CD4-positive, CD25-positive, alpha-beta regulatory T cell (primary cell): ENCODE measurements around the gene SLC16A5. TPM values are rescaled to one million over a fixed set of nuclear protein-coding genes. Genes with fewer than 3 reads are reported as not detected.

Experiments used
- ATAC-seq, 2 donors: fragments of 150-1000 bp; cut with Tn5 transposase; one replicate each; pipeline ENCODE4 v1.10.0; 2021; ENCODE audit warnings: low read depth in 2 of 2, moderate number of reproducible peaks in 2 of 2, moderate library complexity in 1 of 2
- DNase-seq, 3 donors: peaks; one replicate each; pipeline versions ENCODE4 v3.0.0 to v3.0.0-alpha.2; 2012 to 2022; ENCODE audit warnings: mixed read lengths in 1 of 3
- H3K27ac ChIP-seq: one replicate; pipeline ENCODE4 v1.7.0; 2013; ENCODE audit warnings: mild to moderate bottlenecking, low read length; ENCODE audit not compliant: insufficient read depth, poor library complexity, severe bottlenecking
- H3K27me3 ChIP-seq: one replicate; pipeline ENCODE4 v1.7.0; 2013; ENCODE audit warnings: low read length; ENCODE audit not compliant: control insufficient read depth, insufficient read depth
- H3K36me3 ChIP-seq: one replicate; pipeline ENCODE4 v1.7.0; 2013; ENCODE audit warnings: mild to moderate bottlenecking, low read length, moderate library complexity; ENCODE audit not compliant: control insufficient read depth, insufficient read depth
- H3K4me1 ChIP-seq: 2 replicates; pipeline ENCODE4 v1.7.0; 2013; ENCODE audit warnings: mild to moderate bottlenecking, low read length; ENCODE audit not compliant: insufficient read depth, control insufficient read depth, poor library complexity, severe bottlenecking
- H3K4me3 ChIP-seq: one replicate; pipeline ENCODE4 v1.7.0; 2013; ENCODE audit warnings: low read depth, mild to moderate bottlenecking, low read length, moderate library complexity
- H3K9me3 ChIP-seq, 2 experiments: 1 replicate in 1 of 2; 2 replicates in 1 of 2; pipeline ENCODE4 v1.7.0; 2013; ENCODE audit warnings: low read length in 2 of 2, mild to moderate bottlenecking in 1 of 2, moderate library complexity in 1 of 2; ENCODE audit not compliant: control insufficient read depth in 2 of 2
- H3K27ac Mint-ChIP-seq, 3 donors: one replicate each; pipeline ENCODE4 v1.8.0; 2020 to 2022; ENCODE audit warnings: mild to moderate bottlenecking in 3 of 3, mixed read lengths in 3 of 3, moderate library complexity in 2 of 3
- H3K27me3 Mint-ChIP-seq: one replicate; pipeline ENCODE4 v1.8.0; 2022; ENCODE audit warnings: mild to moderate bottlenecking, mixed read lengths
- H3K36me3 Mint-ChIP-seq: one replicate; pipeline ENCODE4 v1.8.0; 2020; ENCODE audit warnings: mixed read lengths
- H3K4me1 Mint-ChIP-seq, 4 donors: one replicate each; pipeline ENCODE4 v1.8.0; 2020 to 2022; ENCODE audit warnings: mixed read lengths in 4 of 4, mild to moderate bottlenecking in 1 of 4
- H3K4me3 Mint-ChIP-seq, 4 donors: one replicate each; pipeline ENCODE4 v1.8.0; 2020 to 2022; ENCODE audit warnings: mild to moderate bottlenecking in 4 of 4, mixed read lengths in 4 of 4, moderate library complexity in 3 of 4
- H3K9me3 Mint-ChIP-seq, 7 donors: one replicate each; pipeline ENCODE4 v1.8.0; 2020 to 2022; ENCODE audit warnings: mixed read lengths in 7 of 7, mild to moderate bottlenecking in 3 of 7, moderate library complexity in 2 of 7
- polyA plus RNA-seq, 4 donors: library from polyadenylated mRNA; unstranded; fragments of 300-500 nt; fragmentation: Illumina TruSeq; gene quantifications; one replicate each; pipeline ENCODE4 v1.2.3, GENCODE V29; 2021
- total RNA-seq: library from RNA; stranded (reverse); gene quantifications from one replicate; pipeline ENCODE4 v1.2.3, GENCODE V29; 2022

Gene SLC16A5
- total and polyA plus RNA-seq, 5 donors from 2014 or later = 1.3 to 9.3 (median 2.2) TPM

GRCh38 chr17:75144816-75145512 is 57.2 kb downstream of the SLC16A5 start:
- ATAC-seq (no peak), DNase-seq (no peak)
- Mint-ChIP-seq H3K27ac (no peak overlapping the region), H3K4me3 (no peak overlapping the region), H3K36me3 (peaks cover 19% of the 10 kb centered on the region), H3K9me3 (no peaks in the 10 kb centered on the region), H3K27me3 (no peaks in the 10 kb centered on the region), H3K4me1 (peaks cover 9 to 38% (median 24%) of the 10 kb centered on the region in 4 donors)
- Histone ChIP-seq H3K4me3 (no peak overlapping the region), H3K36me3 (peaks cover 49% of the 10 kb centered on the region), H3K27ac (no peak overlapping the region), H3K27me3 (no peaks in the 10 kb centered on the region), H3K4me1 (peaks cover 12% of the 10 kb centered on the region), H3K9me3 (no peaks in the 10 kb centered on the region)

DNA sequence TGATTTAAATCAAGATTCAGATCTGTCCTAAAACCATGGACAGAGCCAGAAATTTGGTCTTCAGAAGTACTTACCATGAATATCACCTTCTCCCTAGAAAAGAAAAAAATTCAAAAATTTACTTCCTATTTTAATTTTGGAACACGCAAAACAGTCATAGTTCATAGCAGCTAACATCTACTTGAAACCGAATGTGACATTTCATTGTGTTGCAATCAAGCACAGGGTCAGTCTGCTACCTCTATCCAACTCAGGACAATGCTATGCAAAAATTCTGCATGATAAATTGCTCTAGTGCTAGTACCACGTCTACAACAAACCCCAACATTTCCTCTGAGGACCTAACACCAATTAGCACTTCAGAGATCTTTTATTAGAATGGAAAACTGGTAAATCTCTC is 58.8 kb downstream of the SLC16A5 start:
- DNase-seq (no peak), ATAC-seq (no peak)
- peak overlapping the region in 2 of 3 donors; percentile 29 to 32 for H3K27ac Mint-ChIP-seq
- H3K4me3 Mint-ChIP-seq = no peak overlapping the region
- peaks cover 19% of the 10 kb centered on the region for H3K36me3 Mint-ChIP-seq
- Histone ChIP-seq H3K36me3 (peaks cover 49% of the 10 kb centered on the region), H3K27ac (no peak overlapping the region), H3K4me3 (no peak overlapping the region), H3K9me3 (no peaks in the 10 kb centered on the region), H3K4me1 (peaks cover 2% of the 10 kb centered on the region), H3K27me3 (no peaks in the 10 kb centered on the region)
- no peaks in the 10 kb centered on the region for H3K27me3 Mint-ChIP-seq
- H3K9me3 Mint-ChIP-seq = no peaks in the 10 kb centered on the region
- H3K4me1 Mint-ChIP-seq = peaks cover 5 to 27% (median 14%) of the 10 kb centered on the region in 4 donors

GRCh38 chr17:75147878-75148546 is 60.3 kb downstream of the SLC16A5 start:
- Mint-ChIP-seq H3K27me3 (no peaks in the 10 kb centered on the region), H3K9me3 (no peaks in the 10 kb centered on the region), H3K36me3 (peaks cover 19% of the 10 kb centered on the region), H3K4me3 (peak overlapping the region in 1 of 4 donors; percentile 66), H3K27ac (peak overlapping the region; percentile 29 to 51 (median 38)), H3K4me1 (peaks cover 17 to 41% (median 24%) of the 10 kb centered on the region in 4 donors)
- H3K4me1 ChIP-seq = peaks cover 12% of the 10 kb centered on the region
- H3K27ac ChIP-seq = no peak overlapping the region
- no peaks in the 10 kb centered on the region for H3K9me3 ChIP-seq
- ATAC-seq = no peak
- no peaks in the 10 kb centered on the region for H3K27me3 ChIP-seq
- peaks cover 46% of the 10 kb centered on the region for H3K36me3 ChIP-seq
- no peak for DNase-seq
- no peak overlapping the region for H3K4me3 ChIP-seq

DNA sequence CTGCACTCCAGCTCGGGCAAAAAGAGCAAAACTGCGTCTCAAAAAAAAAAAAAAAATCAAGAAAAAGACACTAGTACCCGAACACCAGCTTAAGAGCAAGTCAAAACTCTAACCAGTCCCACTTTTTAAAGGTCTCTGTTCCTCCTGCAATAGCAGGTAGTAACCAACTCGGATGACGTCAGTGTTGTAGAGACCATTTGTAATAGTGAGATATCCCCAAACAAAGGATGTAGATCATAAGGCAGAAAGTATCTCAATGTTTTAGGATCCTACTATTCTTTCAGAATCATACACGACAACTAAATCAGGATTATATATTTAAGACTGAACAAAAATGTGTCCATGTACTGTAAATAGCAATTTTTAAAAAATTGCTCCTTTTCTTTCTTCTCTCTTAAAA is 64.2 kb downstream of the SLC16A5 start:
- DNase-seq = no peak
- Histone ChIP-seq H3K27ac (no peak overlapping the region), H3K4me1 (peaks cover 31% of the 10 kb centered on the region), H3K9me3 (no peaks in the 10 kb centered on the region), H3K36me3 (peaks cover 14% of the 10 kb centered on the region), H3K27me3 (no peaks in the 10 kb centered on the region), H3K4me3 (peak overlapping the region; percentile 94)
- peak overlapping the region in 2 of 3 donors; percentile 70 to 89 for H3K27ac Mint-ChIP-seq
- H3K4me3 Mint-ChIP-seq = peak overlapping the region; percentile 87 to 94 (median 92)
- no peak for ATAC-seq
- no peaks in the 10 kb centered on the region for H3K9me3 Mint-ChIP-seq
- peaks cover 18% of the 10 kb centered on the region for H3K36me3 Mint-ChIP-seq
- peaks cover 17 to 51% (median 36%) of the 10 kb centered on the region in 4 donors for H3K4me1 Mint-ChIP-seq
- peaks cover 4% of the 10 kb centered on the region for H3K27me3 Mint-ChIP-seq

DNA sequence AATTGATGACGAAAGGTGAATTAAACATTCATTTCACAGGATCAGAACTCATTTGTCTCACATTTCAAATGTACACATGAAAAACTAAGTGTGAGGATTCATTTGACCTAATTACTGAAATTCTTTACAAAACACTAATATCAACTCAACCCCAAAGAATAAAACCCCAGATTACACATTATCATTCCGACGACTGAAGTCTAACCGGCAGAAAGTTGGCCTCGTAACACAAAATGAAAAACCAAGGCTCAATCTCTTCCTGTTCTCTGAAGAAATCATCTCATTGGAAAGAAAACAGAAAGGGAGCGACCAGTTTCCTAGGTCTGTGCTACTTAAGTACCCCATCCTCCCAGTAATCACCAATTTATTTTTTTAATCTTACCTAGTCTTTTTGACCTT is 64.8 kb downstream of the SLC16A5 start:
- DNase-seq = no peak
- Histone ChIP-seq H3K4me1 (peaks cover 31% of the 10 kb centered on the region), H3K9me3 (no peaks in the 10 kb centered on the region), H3K4me3 (peak overlapping the region; percentile 94), H3K36me3 (peaks cover 8% of the 10 kb centered on the region), H3K27me3 (no peaks in the 10 kb centered on the region), H3K27ac (no peak overlapping the region)
- peaks cover 17 to 49% (median 36%) of the 10 kb centered on the region in 4 donors for H3K4me1 Mint-ChIP-seq
- H3K27ac Mint-ChIP-seq = peak overlapping the region; percentile 11 to 89 (median 70)
- H3K4me3 Mint-ChIP-seq = peak overlapping the region; percentile 87 to 94 (median 92)
- no peaks in the 10 kb centered on the region for H3K9me3 Mint-ChIP-seq
- peaks cover 4% of the 10 kb centered on the region for H3K27me3 Mint-ChIP-seq
- ATAC-seq = no peak
- H3K36me3 Mint-ChIP-seq = peaks cover 12% of the 10 kb centered on the region

DNA sequence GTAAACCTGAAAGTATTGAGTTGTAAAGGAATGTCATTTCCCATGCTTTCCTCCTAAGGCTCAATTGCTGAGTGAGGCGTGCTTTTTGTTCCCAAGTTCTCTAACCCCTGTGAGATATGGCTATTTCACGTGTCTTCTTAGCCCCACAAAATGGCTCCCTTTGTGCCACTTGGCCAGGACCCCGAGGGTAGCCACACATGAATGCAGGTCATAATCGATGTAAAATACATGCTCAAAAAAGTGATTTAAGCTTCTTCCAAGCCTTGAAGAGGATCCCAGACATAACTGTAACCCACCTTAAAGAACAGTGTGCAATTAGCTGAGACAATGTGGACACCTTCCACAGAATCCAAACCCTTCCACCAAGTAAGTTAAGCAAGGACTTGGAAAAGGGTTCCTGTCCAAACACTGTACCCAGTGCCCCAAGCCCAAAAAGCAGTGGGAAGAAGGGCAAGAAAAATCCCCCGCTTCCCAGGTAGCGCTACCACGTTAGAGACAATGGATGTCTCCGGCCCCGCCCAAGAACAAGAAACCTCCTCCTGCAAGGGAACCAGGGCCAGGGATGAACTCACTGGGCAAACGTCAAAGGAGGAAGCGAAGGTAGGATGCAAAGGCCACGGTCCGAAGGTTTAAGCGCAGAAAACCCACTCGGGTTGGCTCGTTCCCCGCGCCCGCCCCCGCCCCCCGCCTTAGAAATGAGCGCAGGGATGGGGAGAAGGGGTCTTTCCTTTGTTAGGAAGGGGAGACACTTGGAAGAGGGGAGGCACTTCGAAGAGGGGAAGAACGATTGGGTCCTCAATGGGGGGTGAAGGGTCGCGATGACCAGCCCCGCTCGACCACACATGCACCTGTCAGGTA is 65.4 kb downstream of the SLC16A5 start:
- Mint-ChIP-seq H3K27me3 (peaks cover 4% of the 10 kb centered on the region), H3K27ac (peak overlapping the region; percentile 89 to 91 (median 90)), H3K4me3 (peak overlapping the region; percentile 87 to 94 (median 92)), H3K36me3 (peaks cover 7% of the 10 kb centered on the region), H3K9me3 (no peaks in the 10 kb centered on the region), H3K4me1 (peaks cover 17 to 48% (median 32%) of the 10 kb centered on the region in 4 donors)
- ATAC-seq = no peak
- Histone ChIP-seq H3K4me3 (peak overlapping the region; percentile 94), H3K9me3 (no peaks in the 10 kb centered on the region), H3K27me3 (no peaks in the 10 kb centered on the region), H3K27ac (no peak overlapping the region), H3K36me3 (peaks cover 3% of the 10 kb centered on the region), H3K4me1 (peaks cover 31% of the 10 kb centered on the region)
- DNase-seq = peak in 1 of 3 donors; percentile 23

GRCh38 chr17:75153780-75154194 is 66.0 kb downstream of the SLC16A5 start:
- ATAC-seq = peak in 1 of 2 donors; percentile 19
- H3K27ac ChIP-seq = no peak overlapping the region

More at GRCh38 chr17:75153780-75154194, 66.0 kb downstream of the SLC16A5 start:
- Mint-ChIP-seq H3K4me1 (peaks cover 17 to 42% (median 27%) of the 10 kb centered on the region in 4 donors), H3K4me3 (peak overlapping the region; percentile 87 to 94 (median 92)), H3K9me3 (no peaks in the 10 kb centered on the region), H3K36me3 (peaks cover under 1% of the 10 kb centered on the region), H3K27ac (peak overlapping the region in 2 of 3 donors; percentile 89 to 91), H3K27me3 (peaks cover 4% of the 10 kb centered on the region)
- H3K9me3 ChIP-seq = no peaks in the 10 kb centered on the region
- peaks cover 31% of the 10 kb centered on the region for H3K4me1 ChIP-seq
- H3K4me3 ChIP-seq = peak overlapping the region; percentile 94
- H3K27me3 ChIP-seq = no peaks in the 10 kb centered on the region
- H3K36me3 ChIP-seq = no peaks in the 10 kb centered on the region
- peak in 1 of 3 donors; percentile 24 for DNase-seq
